GM21717 (cell line): ENCODE data around the gene JAKMIP1.

Experiments
- ATAC-seq: cut with Tn5 transposase; IDR thresholded peaks from one replicate; pipeline ENCODE4 v1.9.1; 2021; ENCODE audit warnings: mild to moderate bottlenecking, moderate library complexity; ENCODE audit not compliant: unreplicated experiment

The JAKMIP1 gene

DNA sequence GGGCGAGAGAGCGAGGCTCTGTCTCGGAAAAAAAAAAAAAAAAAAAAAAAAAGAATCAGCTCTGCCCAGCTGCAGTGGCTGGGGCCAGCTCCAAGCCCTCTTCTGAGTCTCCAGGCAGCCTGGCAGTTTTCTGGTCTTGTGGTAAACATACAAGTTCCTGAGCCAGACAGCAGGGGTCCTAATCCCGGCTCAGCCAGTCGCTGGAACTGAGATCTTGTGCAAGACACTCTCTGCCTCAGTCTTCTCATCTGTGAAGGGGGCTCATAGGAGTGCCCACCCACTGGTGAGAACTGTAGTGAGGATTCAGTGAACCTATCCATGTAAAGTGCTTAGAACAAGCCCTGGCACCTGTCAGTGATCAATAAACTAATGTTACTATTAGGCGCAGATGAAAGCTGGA lies 223.9 kb downstream of the JAKMIP1 start:
- no peak for ATAC-seq
